ENCODE results near the gene RIN1. TPM values are rescaled to one million over a fixed set of nuclear protein-coding genes. Genes with fewer than 3 reads are reported as not detected.

Gene RIN1
- total RNA-seq, 1 donor from 2014 or later: 8.2 TPM

DNA sequence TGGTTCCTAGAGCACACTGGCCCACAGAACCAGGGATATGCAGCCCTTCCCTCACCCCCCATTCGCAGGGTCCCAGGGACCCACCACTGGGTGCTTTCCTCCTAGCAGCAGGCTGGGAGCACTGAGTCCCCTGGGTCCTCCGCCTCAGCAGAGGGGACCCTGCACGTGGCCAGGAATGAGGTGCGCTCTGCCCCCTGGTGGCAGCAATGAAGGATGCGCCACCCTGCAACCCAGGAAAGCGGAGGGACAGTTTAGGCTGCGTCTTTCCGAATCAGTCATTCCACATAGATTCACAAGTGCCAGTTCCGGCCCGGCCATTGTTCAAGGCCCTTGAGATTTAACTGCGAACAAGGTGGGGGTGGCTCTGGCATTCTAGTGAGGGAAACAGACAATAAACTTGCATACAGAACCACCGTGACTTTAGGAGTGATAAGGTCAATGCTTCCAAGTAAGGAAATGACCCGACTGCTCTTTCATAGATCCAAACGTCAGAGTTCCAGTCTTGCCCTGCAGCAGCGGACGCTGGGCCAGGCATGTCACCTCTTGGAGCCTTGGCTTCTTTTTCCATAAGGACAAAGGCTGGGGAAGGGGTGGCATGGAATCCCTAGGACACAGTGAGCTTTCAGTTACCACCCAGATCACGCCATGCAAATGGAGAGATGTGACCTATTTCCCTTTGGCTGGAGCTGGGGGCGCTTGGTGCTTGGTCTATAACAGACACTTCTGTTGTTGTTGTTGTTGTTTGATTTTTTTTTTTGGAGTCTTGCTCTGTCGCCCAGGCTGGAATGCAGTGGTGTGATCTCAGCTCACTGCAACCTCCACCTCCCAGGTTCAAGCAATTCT is 7.7 kb downstream of the RIN1 start:
- ATAC-seq (peak; percentile 88 to 90), DNase-seq (peak; percentile 83)
- peaks cover 26% of the 10 kb centered on the region for H3K4me1 ChIP-seq
- H3K36me3 ChIP-seq: peaks cover 14% of the 10 kb centered on the region
- no peak overlapping the region for H3K4me3 ChIP-seq
- TF ChIP-seq, protein P1, sequence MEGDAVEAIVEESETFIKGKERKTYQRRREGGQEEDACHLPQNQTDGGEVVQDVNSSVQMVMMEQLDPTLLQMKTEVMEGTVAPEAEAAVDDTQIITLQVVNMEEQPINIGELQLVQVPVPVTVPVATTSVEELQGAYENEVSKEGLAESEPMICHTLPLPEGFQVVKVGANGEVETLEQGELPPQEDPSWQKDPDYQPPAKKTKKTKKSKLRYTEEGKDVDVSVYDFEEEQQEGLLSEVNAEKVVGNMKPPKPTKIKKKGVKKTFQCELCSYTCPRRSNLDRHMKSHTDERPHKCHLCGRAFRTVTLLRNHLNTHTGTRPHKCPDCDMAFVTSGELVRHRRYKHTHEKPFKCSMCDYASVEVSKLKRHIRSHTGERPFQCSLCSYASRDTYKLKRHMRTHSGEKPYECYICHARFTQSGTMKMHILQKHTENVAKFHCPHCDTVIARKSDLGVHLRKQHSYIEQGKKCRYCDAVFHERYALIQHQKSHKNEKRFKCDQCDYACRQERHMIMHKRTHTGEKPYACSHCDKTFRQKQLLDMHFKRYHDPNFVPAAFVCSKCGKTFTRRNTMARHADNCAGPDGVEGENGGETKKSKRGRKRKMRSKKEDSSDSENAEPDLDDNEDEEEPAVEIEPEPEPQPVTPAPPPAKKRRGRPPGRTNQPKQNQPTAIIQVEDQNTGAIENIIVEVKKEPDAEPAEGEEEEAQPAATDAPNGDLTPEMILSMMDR (IDR thresholded peaks at IDR 0.05): peak; percentile 98
- intact Hi-C loops (cut with DNase I): no loop called here
- H3K27me3 ChIP-seq (ENCODE audit: low read depth): no peaks in the 10 kb centered on the region
- peak overlapping the region; percentile 20 for H3K27ac ChIP-seq
- no peaks in the 10 kb centered on the region for H3K9me3 ChIP-seq

DNA sequence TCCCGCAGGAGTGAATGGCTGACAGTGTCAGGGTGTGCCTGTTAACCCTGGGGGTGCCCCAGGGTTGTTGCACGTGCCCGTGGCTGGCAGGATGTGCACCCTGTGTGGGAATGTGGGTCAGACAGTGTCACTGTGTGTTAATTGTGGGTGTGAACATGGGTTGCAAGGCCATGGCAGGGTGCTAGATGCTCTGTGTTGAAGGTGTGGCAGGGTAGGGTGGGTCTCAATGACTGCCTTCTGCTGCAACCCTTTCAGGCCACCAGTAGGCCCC is 8.3 kb downstream of the RIN1 start:
- H3K27ac ChIP-seq: peak overlapping the region; percentile 20
- DNase-seq: no peak

DNA sequence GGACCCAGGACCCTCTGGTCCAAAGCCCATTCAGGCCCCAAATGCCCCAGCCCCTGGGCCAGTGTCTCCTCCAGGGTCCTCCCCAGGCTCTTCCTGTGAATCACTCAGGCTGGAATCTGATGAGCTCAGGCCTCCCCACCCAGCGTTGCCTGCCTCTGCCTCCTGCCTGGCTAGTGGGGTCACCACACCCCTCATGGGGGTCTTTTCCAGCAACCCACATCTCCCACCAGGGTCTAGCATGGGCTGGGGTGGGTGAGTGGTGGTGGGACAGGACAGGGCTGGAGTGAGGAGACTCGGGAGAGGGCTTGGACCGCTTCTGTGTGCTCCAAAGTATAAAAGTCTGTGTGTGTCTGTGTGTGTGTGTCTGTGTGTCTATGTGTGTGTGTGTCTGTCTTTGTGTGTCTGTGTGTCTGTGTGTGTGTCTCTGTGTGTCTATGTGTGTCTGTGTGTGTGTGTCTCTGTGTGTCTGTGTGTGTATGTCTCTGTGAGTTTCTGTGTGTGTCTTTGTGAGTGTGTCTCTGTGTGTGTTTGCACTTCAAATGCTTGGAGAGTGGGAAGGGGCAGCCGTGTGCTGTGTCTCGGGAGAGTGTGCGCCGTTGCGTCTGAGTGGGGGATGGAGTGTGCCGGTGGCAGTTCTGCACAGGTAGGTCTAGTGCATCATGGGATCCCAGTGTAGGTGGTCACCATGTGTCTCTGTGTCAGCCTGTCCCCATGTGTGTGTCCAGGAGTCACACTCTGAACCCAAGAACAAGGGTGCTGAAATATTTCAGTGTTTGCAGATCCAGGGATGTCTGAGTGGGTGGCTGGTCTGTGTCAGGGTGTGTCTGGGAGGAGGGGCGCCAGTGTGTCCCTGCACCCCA is 8.8 kb downstream of the RIN1 start:
- Histone ChIP-seq H3K36me3 (peaks cover 3% of the 10 kb centered on the region), H3K4me1 (peaks cover 26% of the 10 kb centered on the region), H3K9me3 (no peaks in the 10 kb centered on the region), H3K4me3 (no peak overlapping the region), H3K27ac (peak overlapping the region; percentile 46), H3K27me3 (ENCODE audit: low read depth) (no peaks in the 10 kb centered on the region)
- no peak for DNase-seq
- intact Hi-C loops (cut with DNase I): no loop called here
- no peak for ATAC-seq
- TF ChIP-seq, protein P1 (IDR thresholded peaks at IDR 0.05): no peak

More for the DNA sequence above, 8.3 kb downstream of the RIN1 start:
- peak in 1 of 2 donors; percentile 2 for ATAC-seq
- no peaks in the 10 kb centered on the region for H3K9me3 ChIP-seq
- intact Hi-C loops (cut with DNase I): no loop called here
- TF ChIP-seq, protein P1 (IDR thresholded peaks at IDR 0.05): no peak
- H3K27me3 ChIP-seq (ENCODE audit: low read depth): no peaks in the 10 kb centered on the region
- peaks cover 8% of the 10 kb centered on the region for H3K36me3 ChIP-seq
- H3K4me1 ChIP-seq: peaks cover 26% of the 10 kb centered on the region
- no peak overlapping the region for H3K4me3 ChIP-seq

DNA sequence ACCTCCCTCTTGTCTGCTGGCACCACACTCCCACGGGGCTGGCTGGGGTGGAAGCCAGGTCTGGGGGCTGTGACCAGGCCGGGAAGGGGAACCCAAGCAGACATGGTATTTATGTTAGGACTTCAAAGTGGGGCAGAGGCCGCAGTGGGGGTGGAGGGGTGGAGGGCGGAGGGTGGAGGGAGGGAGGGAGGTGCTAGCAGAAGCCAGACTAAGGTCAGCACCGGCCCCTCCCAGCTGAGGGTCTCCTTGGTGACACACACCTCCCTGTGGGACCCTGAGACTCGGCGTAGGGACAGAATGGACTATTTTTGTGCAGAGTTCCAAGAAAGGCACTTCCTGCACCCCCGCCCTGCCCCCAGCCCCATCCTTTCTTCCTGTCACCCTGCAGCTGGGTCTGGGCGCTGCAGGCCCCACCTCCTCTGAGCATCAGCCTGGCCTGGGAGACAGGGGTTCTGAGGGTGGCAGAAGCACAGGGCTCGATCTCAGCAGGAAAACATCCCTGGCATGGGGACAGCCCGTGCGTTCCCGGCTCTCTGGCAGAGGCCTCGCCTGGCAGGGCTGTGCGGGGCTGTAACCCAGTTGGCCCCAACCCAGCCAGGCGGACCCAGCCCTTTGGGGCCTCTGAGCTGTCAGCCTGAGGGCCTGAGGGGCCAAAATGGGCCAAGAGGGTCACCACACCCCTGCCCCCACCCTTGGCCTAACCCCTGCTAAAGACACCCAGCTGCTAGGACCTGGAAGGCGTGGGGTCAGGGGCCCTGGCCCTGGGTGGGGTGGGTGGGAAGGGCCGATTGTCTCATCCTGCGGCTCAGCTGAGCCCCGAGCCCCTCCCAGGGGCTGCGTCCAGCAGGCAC is 9.7 kb downstream of the RIN1 start:
- Histone ChIP-seq H3K4me1 (peaks cover 26% of the 10 kb centered on the region), H3K36me3 (no peaks in the 10 kb centered on the region), H3K9me3 (no peaks in the 10 kb centered on the region), H3K27ac (peak overlapping the region; percentile 46), H3K27me3 (ENCODE audit: low read depth) (no peaks in the 10 kb centered on the region), H3K4me3 (no peak overlapping the region)
- DNase-seq (no peak), ATAC-seq (peak in 1 of 2 donors; percentile 1)
- TF ChIP-seq, protein P1 (IDR thresholded peaks at IDR 0.05): no peak
- intact Hi-C loops (cut with DNase I): no loop called here

DNA sequence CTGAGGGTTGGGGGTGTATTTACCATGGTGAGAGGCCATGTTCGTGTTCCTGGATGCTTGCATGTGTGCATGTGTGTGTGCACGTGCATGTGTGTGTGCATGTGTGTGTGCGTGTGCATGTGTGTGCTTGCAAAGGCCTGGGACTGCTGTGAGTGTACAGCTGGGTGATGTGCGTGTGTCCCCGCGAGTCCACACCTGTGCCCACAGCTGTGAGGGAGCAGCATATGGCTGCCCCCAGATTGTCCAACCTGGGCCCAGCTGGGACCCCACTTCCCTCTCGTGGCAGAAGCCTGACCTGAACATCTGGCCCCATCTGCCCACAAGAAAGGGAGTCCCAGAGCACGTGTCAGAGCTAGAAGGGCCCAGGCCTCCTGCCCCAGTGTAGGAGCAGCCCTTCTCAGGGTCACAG is 11.0 kb downstream of the RIN1 start:
- peaks cover 26% of the 10 kb centered on the region for H3K4me1 ChIP-seq
- no peak for DNase-seq
- no peaks in the 10 kb centered on the region for H3K9me3 ChIP-seq

More for the DNA sequence above, 11.0 kb downstream of the RIN1 start:
- no peak for ATAC-seq
- no peak overlapping the region for H3K4me3 ChIP-seq
- intact Hi-C loops (cut with DNase I): no loop called here
- TF ChIP-seq, protein P1 (IDR thresholded peaks at IDR 0.05): no peak
- H3K27me3 ChIP-seq (ENCODE audit: low read depth): no peaks in the 10 kb centered on the region
- peak overlapping the region; percentile 9 for H3K27ac ChIP-seq
- H3K36me3 ChIP-seq: no peaks in the 10 kb centered on the region

Measured in lower lobe of right lung (tissue), 2 donors.